ENCODE results near the gene NCOA7. TPM values are rescaled to one million over a fixed set of nuclear protein-coding genes. Genes with fewer than 3 reads are reported as not detected.

NCOA7 gene
- total RNA-seq, 4 donors from 2014 or later, result 6.8 to 14.9 (median 13.3) TPM

GRCh38 chr6:125811259-125811658 is 20.5 kb downstream of the NCOA7 start:
- no peak for DNase-seq (ENCODE audit: low spot score in 2 of 2)
- H3K4me3 ChIP-seq (ENCODE audit: low read depth, poor library complexity, severe bottlenecking), result no peak overlapping the region
- intact Hi-C loops (cut with DNase I; ENCODE audit: low total_unique reads), result no loop called here
- TF ChIP-seq POLR2A (IDR thresholded peaks at IDR 0.05), result no peak
- TF ChIP-seq, protein P1, sequence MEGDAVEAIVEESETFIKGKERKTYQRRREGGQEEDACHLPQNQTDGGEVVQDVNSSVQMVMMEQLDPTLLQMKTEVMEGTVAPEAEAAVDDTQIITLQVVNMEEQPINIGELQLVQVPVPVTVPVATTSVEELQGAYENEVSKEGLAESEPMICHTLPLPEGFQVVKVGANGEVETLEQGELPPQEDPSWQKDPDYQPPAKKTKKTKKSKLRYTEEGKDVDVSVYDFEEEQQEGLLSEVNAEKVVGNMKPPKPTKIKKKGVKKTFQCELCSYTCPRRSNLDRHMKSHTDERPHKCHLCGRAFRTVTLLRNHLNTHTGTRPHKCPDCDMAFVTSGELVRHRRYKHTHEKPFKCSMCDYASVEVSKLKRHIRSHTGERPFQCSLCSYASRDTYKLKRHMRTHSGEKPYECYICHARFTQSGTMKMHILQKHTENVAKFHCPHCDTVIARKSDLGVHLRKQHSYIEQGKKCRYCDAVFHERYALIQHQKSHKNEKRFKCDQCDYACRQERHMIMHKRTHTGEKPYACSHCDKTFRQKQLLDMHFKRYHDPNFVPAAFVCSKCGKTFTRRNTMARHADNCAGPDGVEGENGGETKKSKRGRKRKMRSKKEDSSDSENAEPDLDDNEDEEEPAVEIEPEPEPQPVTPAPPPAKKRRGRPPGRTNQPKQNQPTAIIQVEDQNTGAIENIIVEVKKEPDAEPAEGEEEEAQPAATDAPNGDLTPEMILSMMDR (IDR thresholded peaks at IDR 0.05), result no peak
- WGBS, 2 donors, result 78 to 84% methylated on average over 5 of the region's 5 CpGs

DNA sequence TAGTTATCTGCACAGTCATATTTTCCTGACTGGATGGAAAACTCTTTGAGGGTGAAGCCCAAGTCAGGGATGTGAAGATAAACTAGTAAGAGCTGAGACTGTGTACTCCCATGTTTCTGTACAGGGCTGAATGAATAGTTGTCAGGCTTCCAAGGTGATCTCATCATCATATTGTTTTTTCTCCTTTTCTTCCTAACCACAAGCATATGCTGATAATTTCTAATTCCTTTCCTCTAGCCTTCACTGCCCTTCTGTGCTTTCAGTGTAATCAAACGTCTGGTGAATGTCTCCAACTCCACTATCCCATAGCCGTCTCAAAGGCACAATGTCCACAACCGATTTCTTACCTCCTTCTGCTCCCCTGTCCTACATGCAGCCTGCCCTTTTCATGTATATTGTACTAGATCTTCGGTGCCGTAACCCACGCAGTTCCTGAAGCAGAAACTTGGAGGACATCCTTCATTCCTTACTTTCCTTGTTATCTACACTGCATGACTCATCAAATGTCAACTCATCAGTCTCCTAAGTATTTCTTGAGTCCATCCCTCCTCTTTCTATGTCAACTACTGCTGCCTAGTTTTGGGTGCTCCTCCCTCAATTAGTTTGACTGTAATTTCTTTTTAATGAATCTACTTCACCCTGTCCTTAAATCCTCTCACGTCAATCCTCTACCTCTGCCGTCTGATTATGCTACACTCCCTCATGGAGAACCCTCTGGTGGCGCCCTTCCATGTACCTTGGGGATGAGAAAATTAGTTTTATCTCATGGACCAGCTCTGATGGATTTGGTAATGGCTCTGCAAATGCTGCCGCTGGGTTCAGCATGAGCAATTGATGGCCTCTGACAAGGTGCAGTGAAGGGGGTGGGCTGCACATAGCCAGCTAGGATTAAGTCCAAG is 21.9 kb downstream of the NCOA7 start:
- intact Hi-C loops (cut with DNase I; ENCODE audit: low total_unique reads), result no loop called here
- no peak for DNase-seq (ENCODE audit: low spot score in 2 of 2)
- no peak overlapping the region for H3K4me3 ChIP-seq (ENCODE audit: low read depth, poor library complexity, severe bottlenecking)
- 52 to 60% methylated on average over 10 of the region's 10 CpGs for WGBS, 2 donors
- TF ChIP-seq, protein P1 (IDR thresholded peaks at IDR 0.05), result no peak
- TF ChIP-seq POLR2A (IDR thresholded peaks at IDR 0.05), result no peak

DNA sequence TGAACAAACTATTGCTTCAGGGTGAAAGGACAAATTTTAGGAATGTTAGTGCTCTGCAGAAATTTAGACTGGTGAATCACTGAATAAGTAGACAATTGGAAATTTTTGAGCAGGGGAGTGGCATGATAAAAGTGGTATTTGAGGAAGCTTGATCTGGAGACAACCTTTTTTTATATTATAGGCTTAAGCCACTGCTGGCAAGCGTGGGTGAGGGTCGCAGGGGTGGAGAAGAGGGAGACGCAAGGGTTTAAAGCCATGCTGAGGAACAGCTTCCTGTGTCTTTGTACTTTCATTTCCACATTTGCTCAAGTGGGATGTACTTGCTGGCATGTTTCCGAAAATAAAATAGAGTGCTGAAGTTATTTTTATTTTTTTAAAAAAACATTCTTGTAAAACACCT is 23.7 kb downstream of the NCOA7 start:
- no peak overlapping the region for H3K4me3 ChIP-seq (ENCODE audit: low read depth, poor library complexity, severe bottlenecking)
- DNase-seq (ENCODE audit: low spot score in 2 of 2), result no peak
- no peak for TF ChIP-seq POLR2A (IDR thresholded peaks at IDR 0.05)
- TF ChIP-seq, protein P1 (IDR thresholded peaks at IDR 0.05), result no peak
- intact Hi-C loops (cut with DNase I; ENCODE audit: low total_unique reads), result no loop called here
- 61 to 65% methylated on average over 4 of the region's 4 CpGs for WGBS, 2 donors

GRCh38 chr6:125815080-125815910 is 24.5 kb downstream of the NCOA7 start:
- 71 to 76% methylated on average over 5 of the region's 5 CpGs for WGBS, 2 donors
- TF ChIP-seq, protein P1 (IDR thresholded peaks at IDR 0.05), result no peak
- TF ChIP-seq POLR2A (IDR thresholded peaks at IDR 0.05), result no peak
- no peak overlapping the region for H3K4me3 ChIP-seq (ENCODE audit: low read depth, poor library complexity, severe bottlenecking)
- no peak for DNase-seq (ENCODE audit: low spot score in 2 of 2)
- intact Hi-C loops (cut with DNase I; ENCODE audit: low total_unique reads), result no loop called here

DNA sequence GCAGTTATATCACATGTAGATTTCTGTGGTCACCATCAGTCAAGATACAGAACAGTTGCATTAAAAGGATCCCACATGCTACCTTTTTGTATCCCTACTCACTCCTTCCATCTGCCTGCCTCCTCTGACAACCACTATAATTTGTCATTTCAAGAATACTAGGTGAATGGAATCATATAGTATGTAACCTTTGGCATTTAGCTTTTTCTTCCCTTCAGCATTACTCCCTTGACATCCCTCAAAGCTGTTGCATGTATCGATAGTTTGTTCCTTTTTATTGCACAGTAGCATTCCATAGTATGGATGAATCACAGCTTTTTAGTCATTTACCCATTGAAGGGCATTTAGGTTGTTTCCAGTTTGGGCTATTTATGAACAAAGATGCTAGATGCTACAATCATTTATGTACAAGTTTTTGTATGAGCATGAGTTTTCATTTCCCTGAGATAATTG is 26.1 kb downstream of the NCOA7 start:
- intact Hi-C loops (cut with DNase I; ENCODE audit: low total_unique reads), result no loop called here
- H3K4me3 ChIP-seq (ENCODE audit: low read depth, poor library complexity, severe bottlenecking), result no peak overlapping the region
- 71 to 83% methylated on average over 1 of the region's 1 CpG for WGBS, 2 donors
- no peak for DNase-seq (ENCODE audit: low spot score in 2 of 2)
- TF ChIP-seq, protein P1 (IDR thresholded peaks at IDR 0.05), result no peak
- TF ChIP-seq POLR2A (IDR thresholded peaks at IDR 0.05), result no peak
